HEK293 (cell line): ENCODE measurements around the gene HOXB13.

Experiments
- CTCF ChIA-PET: fragments of 350-600 bp; formaldehyde crosslinking; extraction: SDS; loops from one replicate; lab custom pipeline; 2021; ENCODE audit warnings: antibody characterized with exemption; lab: Yijun Ruan, JAX
- POLR2A ChIA-PET: fragments of 300-600 bp; formaldehyde crosslinking; extraction: SDS; loops from one replicate; lab custom pipeline; 2020; ENCODE audit warnings: antibody characterized with exemption, inconsistent platforms; lab: Yijun Ruan, JAX
- H3K27ac ChIP-seq: fragments of 200-500 bp; sonication (Bioruptor generic); 2 replicates; pipeline ENCODE4 v1.5.1; 2014; ENCODE audit warnings: low read depth, low read length, control low read depth, inconsistent platforms; ENCODE audit errors: extremely low read depth
- H3K36me3 ChIP-seq, 2 experiments: fragments of 200-500 bp in 1 of 2; sonication (Bioruptor generic) in 1 of 2; 1 replicate in 1 of 2; 2 replicates in 1 of 2; pipeline ENCODE4 v1.5.1; 2014 to 2017; ENCODE audit warnings: inconsistent platforms in 2 of 2, low read length in 2 of 2; ENCODE audit not compliant: control insufficient read depth in 2 of 2, insufficient read depth in 1 of 2
- H3K4me1 ChIP-seq: fragments of 200-500 bp; sonication (Bioruptor generic); 2 replicates; pipeline ENCODE4 v1.5.1; 2014; ENCODE audit warnings: mild to moderate bottlenecking, low read length, inconsistent platforms; ENCODE audit not compliant: control insufficient read depth, insufficient read depth
- H3K4me3 ChIP-seq: 2 replicates; pipeline ENCODE4 v1.5.1; 2011; ENCODE audit warnings: low read depth, mild to moderate bottlenecking, control low read depth, low read length, moderate library complexity
- H3K9me3 ChIP-seq: fragments of 200-500 bp; sonication (Bioruptor generic); 2 replicates; pipeline ENCODE4 v1.5.1; 2014; ENCODE audit warnings: low read depth, low read length, inconsistent platforms; ENCODE audit not compliant: control insufficient read depth, insufficient read depth
- MEIS1 ChIP-seq: sonication (generic); formaldehyde crosslinking; IDR thresholded peaks from 2 replicates; pipeline ENCODE4 v1.8.1; 2022; ENCODE audit warnings: missing genetic modification reagents, mild to moderate bottlenecking, borderline replicate concordance
- SALL2 ChIP-seq: fragments of 450-650 bp; formaldehyde crosslinking; IDR thresholded peaks from 2 replicates; pipeline ENCODE4 v1.5.0; 2017; ENCODE audit warnings: missing biosample characterization, mild to moderate bottlenecking, missing genetic modification characterization, borderline replicate concordance
- SCRT1 ChIP-seq: fragments of 450-650 bp; formaldehyde crosslinking; IDR thresholded peaks from 2 replicates; pipeline ENCODE4 v1.5.1; 2016; ENCODE audit warnings: missing biosample characterization, missing genetic modification characterization, borderline replicate concordance
- ZNF211 ChIP-seq: fragments of 450-650 bp; formaldehyde crosslinking; IDR thresholded peaks from 2 replicates; pipeline ENCODE4 v1.5.1; 2016; ENCODE audit warnings: low read depth, missing biosample characterization, missing genetic modification characterization
- ZNF521 ChIP-seq: fragments of 450-650 bp; formaldehyde crosslinking; IDR thresholded peaks from 2 replicates; pipeline ENCODE4 v1.5.1; 2017; ENCODE audit warnings: missing biosample characterization, mild to moderate bottlenecking, missing genetic modification characterization
- ZNF549 ChIP-seq: fragments of 450-650 bp; IDR thresholded peaks from 2 replicates; pipeline ENCODE4 v1.5.1; 2018; ENCODE audit warnings: missing biosample characterization, missing genetic modification characterization, mild to moderate bottlenecking, inconsistent platforms, moderate library complexity
- ZNF558 ChIP-seq: fragments of 450-650 bp; formaldehyde crosslinking; IDR thresholded peaks from 2 replicates; pipeline ENCODE4 v1.5.1; 2016; ENCODE audit warnings: missing biosample characterization, missing genetic modification characterization
- ZNF610 ChIP-seq: fragments of 450-650 bp; formaldehyde crosslinking; IDR thresholded peaks from 2 replicates; pipeline ENCODE4 v1.5.1; 2016; ENCODE audit warnings: missing biosample characterization, missing genetic modification characterization, borderline replicate concordance
- ZNF623 ChIP-seq: fragments of 450-650 bp; formaldehyde crosslinking; IDR thresholded peaks from 2 replicates; pipeline ENCODE4 v1.5.1; 2016; ENCODE audit warnings: missing biosample characterization, missing genetic modification characterization
- ZNF785 ChIP-seq: fragments of 450-650 bp; formaldehyde crosslinking; IDR thresholded peaks from 2 replicates; pipeline ENCODE4 v1.5.1; 2016; ENCODE audit warnings: missing biosample characterization, missing genetic modification characterization
- ZXDB ChIP-seq: fragments of 450-650 bp; formaldehyde crosslinking; IDR thresholded peaks from 2 replicates; pipeline ENCODE4 v1.5.1; 2016; ENCODE audit warnings: missing biosample characterization, missing genetic modification characterization
- TF ChIP-seq, protein P1 (sequence below): fragments of 450-650 bp; formaldehyde crosslinking; IDR thresholded peaks from 2 replicates; pipeline ENCODE4 v1.5.1; 2016; ENCODE audit warnings: missing biosample characterization, missing genetic modification characterization, borderline replicate concordance
- TF ChIP-seq, protein P2 (sequence below): fragments of 450-650 bp; formaldehyde crosslinking; IDR thresholded peaks from 2 replicates; pipeline ENCODE4 v1.5.1; 2016; ENCODE audit warnings: missing biosample characterization, missing genetic modification characterization
- TF ChIP-seq, protein P3 (sequence below): fragments of 450-650 bp; formaldehyde crosslinking; IDR thresholded peaks from 2 replicates; pipeline ENCODE4 v1.5.1; 2017; ENCODE audit warnings: missing biosample characterization, mild to moderate bottlenecking, missing genetic modification characterization, moderate library complexity
- TF ChIP-seq, protein P4 (sequence below): fragments of 450-650 bp; formaldehyde crosslinking; IDR thresholded peaks from 2 replicates; pipeline ENCODE4 v1.5.1; 2016; ENCODE audit warnings: missing biosample characterization, missing genetic modification characterization
- TF ChIP-seq, protein P5 (sequence below): fragments of 450-650 bp; formaldehyde crosslinking; IDR thresholded peaks from 2 replicates; pipeline ENCODE4 v1.5.1; 2016; ENCODE audit warnings: missing biosample characterization, missing genetic modification characterization

HOXB13 gene

DNA sequence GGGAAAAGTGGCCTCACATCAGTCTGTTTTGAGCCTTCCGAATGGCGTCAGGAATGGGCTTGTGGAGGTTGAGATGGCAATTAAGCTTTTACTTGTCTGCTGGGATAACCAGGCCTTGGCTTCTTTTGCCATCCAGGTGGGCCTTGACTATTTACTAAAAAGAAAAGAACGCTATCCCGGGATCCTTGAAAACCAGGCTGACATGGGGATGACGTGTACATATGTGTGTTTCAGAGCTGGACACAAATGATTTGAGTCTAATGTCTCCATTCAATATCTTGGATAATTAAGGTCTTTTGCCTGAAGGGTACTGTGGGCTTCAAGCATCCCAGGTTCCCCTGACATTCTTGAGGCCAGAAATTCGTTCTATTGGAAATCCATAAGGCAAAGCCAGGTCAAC, 32.6 kb upstream of the HOXB13 start:
- TF ChIP-seq SCRT1: no peak
- TF ChIP-seq, protein P1, sequence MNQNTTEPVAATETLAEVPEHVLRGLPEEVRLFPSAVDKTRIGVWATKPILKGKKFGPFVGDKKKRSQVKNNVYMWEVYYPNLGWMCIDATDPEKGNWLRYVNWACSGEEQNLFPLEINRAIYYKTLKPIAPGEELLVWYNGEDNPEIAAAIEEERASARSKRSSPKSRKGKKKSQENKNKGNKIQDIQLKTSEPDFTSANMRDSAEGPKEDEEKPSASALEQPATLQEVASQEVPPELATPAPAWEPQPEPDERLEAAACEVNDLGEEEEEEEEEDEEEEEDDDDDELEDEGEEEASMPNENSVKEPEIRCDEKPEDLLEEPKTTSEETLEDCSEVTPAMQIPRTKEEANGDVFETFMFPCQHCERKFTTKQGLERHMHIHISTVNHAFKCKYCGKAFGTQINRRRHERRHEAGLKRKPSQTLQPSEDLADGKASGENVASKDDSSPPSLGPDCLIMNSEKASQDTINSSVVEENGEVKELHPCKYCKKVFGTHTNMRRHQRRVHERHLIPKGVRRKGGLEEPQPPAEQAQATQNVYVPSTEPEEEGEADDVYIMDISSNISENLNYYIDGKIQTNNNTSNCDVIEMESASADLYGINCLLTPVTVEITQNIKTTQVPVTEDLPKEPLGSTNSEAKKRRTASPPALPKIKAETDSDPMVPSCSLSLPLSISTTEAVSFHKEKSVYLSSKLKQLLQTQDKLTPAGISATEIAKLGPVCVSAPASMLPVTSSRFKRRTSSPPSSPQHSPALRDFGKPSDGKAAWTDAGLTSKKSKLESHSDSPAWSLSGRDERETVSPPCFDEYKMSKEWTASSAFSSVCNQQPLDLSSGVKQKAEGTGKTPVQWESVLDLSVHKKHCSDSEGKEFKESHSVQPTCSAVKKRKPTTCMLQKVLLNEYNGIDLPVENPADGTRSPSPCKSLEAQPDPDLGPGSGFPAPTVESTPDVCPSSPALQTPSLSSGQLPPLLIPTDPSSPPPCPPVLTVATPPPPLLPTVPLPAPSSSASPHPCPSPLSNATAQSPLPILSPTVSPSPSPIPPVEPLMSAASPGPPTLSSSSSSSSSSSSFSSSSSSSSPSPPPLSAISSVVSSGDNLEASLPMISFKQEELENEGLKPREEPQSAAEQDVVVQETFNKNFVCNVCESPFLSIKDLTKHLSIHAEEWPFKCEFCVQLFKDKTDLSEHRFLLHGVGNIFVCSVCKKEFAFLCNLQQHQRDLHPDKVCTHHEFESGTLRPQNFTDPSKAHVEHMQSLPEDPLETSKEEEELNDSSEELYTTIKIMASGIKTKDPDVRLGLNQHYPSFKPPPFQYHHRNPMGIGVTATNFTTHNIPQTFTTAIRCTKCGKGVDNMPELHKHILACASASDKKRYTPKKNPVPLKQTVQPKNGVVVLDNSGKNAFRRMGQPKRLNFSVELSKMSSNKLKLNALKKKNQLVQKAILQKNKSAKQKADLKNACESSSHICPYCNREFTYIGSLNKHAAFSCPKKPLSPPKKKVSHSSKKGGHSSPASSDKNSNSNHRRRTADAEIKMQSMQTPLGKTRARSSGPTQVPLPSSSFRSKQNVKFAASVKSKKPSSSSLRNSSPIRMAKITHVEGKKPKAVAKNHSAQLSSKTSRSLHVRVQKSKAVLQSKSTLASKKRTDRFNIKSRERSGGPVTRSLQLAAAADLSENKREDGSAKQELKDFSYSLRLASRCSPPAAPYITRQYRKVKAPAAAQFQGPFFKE (tag by site-specific recombination): no peak
- TF ChIP-seq SALL2 (tag by site-specific recombination): no peak
- no peak for TF ChIP-seq ZNF623 (tag by site-specific recombination)
- no peak for TF ChIP-seq ZNF558 (tag by site-specific recombination)
- H3K27ac ChIP-seq: no peak overlapping the region

DNA sequence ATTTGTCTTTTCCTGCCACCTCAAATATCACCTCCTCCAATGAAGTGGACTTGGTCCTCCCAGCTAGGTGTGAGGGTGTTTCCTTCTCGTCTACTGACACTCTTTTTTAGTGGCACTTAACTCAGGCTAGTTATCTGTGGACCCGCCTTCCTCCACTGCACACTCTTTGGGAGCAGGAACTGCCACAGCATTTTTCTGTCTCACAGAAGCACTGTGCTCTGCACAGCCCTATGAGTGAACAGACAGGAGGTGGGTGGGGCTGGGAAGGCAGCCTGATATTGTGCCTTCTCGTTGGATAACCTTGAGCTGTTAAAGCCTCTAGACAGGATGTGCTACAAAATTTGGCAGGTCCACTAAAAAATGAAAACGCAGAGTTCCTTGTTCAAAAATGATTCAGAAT, 31.9 kb upstream of the HOXB13 start:
- no peaks in the 10 kb centered on the region for H3K9me3 ChIP-seq
- ChIA-PET CTCF (interaction anchor here (1.0 to 2.2 kb wide), 5 partner anchors 30 to 734 kb away, joined by 3 to 14 read pairs (median 5); no protein-coding TSS in a partner anchor), POLR2A (no interaction called here)
- H3K36me3 ChIP-seq: no peaks in the 10 kb centered on the region
- no peak for TF ChIP-seq MEIS1
- no peak for TF ChIP-seq ZNF521 (tag by site-specific recombination)
- TF ChIP-seq, protein P2, sequence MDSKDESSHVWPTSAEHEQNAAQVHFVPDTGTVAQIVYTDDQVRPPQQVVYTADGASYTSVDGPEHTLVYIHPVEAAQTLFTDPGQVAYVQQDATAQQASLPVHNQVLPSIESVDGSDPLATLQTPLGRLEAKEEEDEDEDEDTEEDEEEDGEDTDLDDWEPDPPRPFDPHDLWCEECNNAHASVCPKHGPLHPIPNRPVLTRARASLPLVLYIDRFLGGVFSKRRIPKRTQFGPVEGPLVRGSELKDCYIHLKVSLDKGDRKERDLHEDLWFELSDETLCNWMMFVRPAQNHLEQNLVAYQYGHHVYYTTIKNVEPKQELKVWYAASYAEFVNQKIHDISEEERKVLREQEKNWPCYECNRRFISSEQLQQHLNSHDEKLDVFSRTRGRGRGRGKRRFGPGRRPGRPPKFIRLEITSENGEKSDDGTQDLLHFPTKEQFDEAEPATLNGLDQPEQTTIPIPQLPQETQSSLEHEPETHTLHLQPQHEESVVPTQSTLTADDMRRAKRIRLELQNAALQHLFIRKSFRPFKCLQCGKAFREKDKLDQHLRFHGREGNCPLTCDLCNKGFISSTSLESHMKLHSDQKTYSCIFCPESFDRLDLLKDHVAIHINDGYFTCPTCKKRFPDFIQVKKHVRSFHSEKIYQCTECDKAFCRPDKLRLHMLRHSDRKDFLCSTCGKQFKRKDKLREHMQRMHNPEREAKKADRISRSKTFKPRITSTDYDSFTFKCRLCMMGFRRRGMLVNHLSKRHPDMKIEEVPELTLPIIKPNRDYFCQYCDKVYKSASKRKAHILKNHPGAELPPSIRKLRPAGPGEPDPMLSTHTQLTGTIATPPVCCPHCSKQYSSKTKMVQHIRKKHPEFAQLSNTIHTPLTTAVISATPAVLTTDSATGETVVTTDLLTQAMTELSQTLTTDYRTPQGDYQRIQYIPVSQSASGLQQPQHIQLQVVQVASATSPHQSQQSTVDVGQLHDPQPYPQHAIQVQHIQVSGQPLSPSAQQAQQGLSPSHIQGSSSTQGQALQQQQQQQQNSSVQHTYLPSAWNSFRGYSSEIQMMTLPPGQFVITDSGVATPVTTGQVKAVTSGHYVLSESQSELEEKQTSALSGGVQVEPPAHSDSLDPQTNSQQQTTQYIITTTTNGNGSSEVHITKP (tag by site-specific recombination): no peak
- no peak for TF ChIP-seq ZNF610 (tag by site-specific recombination)
- TF ChIP-seq ZNF211: no peak
- TF ChIP-seq, protein P3, sequence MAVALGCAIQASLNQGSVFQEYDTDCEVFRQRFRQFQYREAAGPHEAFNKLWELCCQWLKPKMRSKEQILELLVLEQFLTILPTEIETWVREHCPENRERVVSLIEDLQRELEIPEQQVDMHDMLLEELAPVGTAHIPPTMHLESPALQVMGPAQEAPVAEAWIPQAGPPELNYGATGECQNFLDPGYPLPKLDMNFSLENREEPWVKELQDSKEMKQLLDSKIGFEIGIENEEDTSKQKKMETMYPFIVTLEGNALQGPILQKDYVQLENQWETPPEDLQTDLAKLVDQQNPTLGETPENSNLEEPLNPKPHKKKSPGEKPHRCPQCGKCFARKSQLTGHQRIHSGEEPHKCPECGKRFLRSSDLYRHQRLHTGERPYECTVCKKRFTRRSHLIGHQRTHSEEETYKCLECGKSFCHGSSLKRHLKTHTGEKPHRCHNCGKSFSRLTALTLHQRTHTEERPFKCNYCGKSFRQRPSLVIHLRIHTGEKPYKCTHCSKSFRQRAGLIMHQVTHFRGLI: no peak
- TF ChIP-seq ZNF549 (tag by site-specific recombination): no peak
- TF ChIP-seq, protein P4, sequence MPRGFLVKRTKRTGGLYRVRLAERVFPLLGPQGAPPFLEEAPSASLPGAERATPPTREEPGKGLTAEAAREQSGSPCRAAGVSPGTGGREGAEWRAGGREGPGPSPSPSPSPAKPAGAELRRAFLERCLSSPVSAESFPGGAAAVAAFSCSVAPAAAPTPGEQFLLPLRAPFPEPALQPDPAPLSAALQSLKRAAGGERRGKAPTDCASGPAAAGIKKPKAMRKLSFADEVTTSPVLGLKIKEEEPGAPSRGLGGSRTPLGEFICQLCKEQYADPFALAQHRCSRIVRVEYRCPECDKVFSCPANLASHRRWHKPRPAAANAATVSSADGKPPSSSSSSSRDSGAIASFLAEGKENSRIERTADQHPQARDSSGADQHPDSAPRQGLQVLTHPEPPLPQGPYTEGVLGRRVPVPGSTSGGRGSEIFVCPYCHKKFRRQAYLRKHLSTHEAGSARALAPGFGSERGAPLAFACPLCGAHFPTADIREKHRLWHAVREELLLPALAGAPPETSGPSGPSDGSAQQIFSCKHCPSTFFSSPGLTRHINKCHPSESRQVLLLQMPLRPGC (tag by site-specific recombination): no peak
- TF ChIP-seq, protein P5, sequence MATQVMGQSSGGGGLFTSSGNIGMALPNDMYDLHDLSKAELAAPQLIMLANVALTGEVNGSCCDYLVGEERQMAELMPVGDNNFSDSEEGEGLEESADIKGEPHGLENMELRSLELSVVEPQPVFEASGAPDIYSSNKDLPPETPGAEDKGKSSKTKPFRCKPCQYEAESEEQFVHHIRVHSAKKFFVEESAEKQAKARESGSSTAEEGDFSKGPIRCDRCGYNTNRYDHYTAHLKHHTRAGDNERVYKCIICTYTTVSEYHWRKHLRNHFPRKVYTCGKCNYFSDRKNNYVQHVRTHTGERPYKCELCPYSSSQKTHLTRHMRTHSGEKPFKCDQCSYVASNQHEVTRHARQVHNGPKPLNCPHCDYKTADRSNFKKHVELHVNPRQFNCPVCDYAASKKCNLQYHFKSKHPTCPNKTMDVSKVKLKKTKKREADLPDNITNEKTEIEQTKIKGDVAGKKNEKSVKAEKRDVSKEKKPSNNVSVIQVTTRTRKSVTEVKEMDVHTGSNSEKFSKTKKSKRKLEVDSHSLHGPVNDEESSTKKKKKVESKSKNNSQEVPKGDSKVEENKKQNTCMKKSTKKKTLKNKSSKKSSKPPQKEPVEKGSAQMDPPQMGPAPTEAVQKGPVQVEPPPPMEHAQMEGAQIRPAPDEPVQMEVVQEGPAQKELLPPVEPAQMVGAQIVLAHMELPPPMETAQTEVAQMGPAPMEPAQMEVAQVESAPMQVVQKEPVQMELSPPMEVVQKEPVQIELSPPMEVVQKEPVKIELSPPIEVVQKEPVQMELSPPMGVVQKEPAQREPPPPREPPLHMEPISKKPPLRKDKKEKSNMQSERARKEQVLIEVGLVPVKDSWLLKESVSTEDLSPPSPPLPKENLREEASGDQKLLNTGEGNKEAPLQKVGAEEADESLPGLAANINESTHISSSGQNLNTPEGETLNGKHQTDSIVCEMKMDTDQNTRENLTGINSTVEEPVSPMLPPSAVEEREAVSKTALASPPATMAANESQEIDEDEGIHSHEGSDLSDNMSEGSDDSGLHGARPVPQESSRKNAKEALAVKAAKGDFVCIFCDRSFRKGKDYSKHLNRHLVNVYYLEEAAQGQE (tag by site-specific recombination): no peak
- no peak for TF ChIP-seq ZNF785 (tag by site-specific recombination)
- TF ChIP-seq SALL2 (tag by site-specific recombination): no peak
- TF ChIP-seq ZXDB (tag by site-specific recombination): no peak
- no peak overlapping the region for H3K27ac ChIP-seq
- no peaks in the 10 kb centered on the region for H3K4me1 ChIP-seq
- H3K4me3 ChIP-seq: no peak overlapping the region

More for the DNA sequence above, 32.6 kb upstream of the HOXB13 start:
- ChIA-PET CTCF (interaction anchor here (0.5 to 2.2 kb wide), 5 partner anchors 37 to 142 kb away, joined by 4 to 14 read pairs (median 5); no protein-coding TSS in a partner anchor), POLR2A (no interaction called here)
- no peak overlapping the region for H3K4me3 ChIP-seq
- no peaks in the 10 kb centered on the region for H3K4me1 ChIP-seq
- no peaks in the 10 kb centered on the region for H3K9me3 ChIP-seq
- H3K36me3 ChIP-seq: no peaks in the 10 kb centered on the region
